HL-60 (cell line): ENCODE results near the gene RYR2.

ENCODE experiments used
- CTCF ChIP-seq: IDR thresholded peaks from one replicate; pipeline ENCODE4 v1.5.1; 2011; ENCODE audit warnings: low read length, control low read depth, inconsistent platforms; ENCODE audit not compliant: insufficient read depth
- GABPA ChIP-seq: IDR thresholded peaks from 2 replicates; pipeline ENCODE4 v1.6.1; 2012; ENCODE audit warnings: low read depth
- POLR2AphosphoS5 ChIP-seq: IDR thresholded peaks from 2 replicates; pipeline ENCODE4 v1.6.1; 2012; ENCODE audit warnings: low read depth
- REST ChIP-seq: IDR thresholded peaks from 2 replicates; pipeline ENCODE4 v1.6.1; 2012; ENCODE audit warnings: low read depth; ENCODE audit not compliant: insufficient replicate concordance

GRCh38 chr1:237794071-237794470, 752.1 kb downstream of the RYR2 start:
- TF ChIP-seq CTCF (no peak), POLR2AphosphoS5 (no peak), REST (no peak), GABPA (no peak)
